Measurements from ENCODE around the gene ADGRG3.

ADGRG3 gene

GRCh38 chr16:57686577-57686976, 18.5 kb downstream of the ADGRG3 start:
- no peak overlapping the region for H3K4me3 ChIP-seq (ENCODE audit: low read length)
- H3K27ac ChIP-seq (ENCODE audit: low read depth, low read length), result no peak overlapping the region
- peaks cover 25% of the 10 kb centered on the region for H3K4me1 ChIP-seq (ENCODE audit: control insufficient read depth, low read length)
- no peak overlapping the region for H3K4me2 ChIP-seq (ENCODE audit: low read length)
- no peaks in the 10 kb centered on the region for H3K36me3 ChIP-seq (ENCODE audit: control insufficient read depth, low read length)
- no peaks in the 10 kb centered on the region; the same call in 1 of the 2 replicates for H3K27me3 ChIP-seq (ENCODE audit: control insufficient read depth, low read length)
- H3K9me3 ChIP-seq (ENCODE audit: control insufficient read depth, insufficient read depth, low read length), result no peaks in the 10 kb centered on the region
- H4K20me1 ChIP-seq (ENCODE audit: control insufficient read depth, insufficient read depth, low read depth, low read length), result no peaks in the 10 kb centered on the region
- no peaks in the 10 kb centered on the region for H3F3A ChIP-seq (ENCODE audit: control insufficient read depth, insufficient read depth)
- TF ChIP-seq EZH2phosphoT487 (IDR thresholded peaks at IDR 0.05; ENCODE audit: borderline replicate concordance, low read length) (no peak), CTCF (IDR thresholded peaks at IDR 0.05; ENCODE audit: low read depth, low read length, poor library complexity, severe bottlenecking) (no peak)
- no peaks in the 10 kb centered on the region for H3K79me2 ChIP-seq (ENCODE audit: control insufficient read depth, low read length)
- H3K9me2 ChIP-seq (replicated peaks; ENCODE audit: control insufficient read depth, low read length), result no peaks in the 10 kb centered on the region

DNA sequence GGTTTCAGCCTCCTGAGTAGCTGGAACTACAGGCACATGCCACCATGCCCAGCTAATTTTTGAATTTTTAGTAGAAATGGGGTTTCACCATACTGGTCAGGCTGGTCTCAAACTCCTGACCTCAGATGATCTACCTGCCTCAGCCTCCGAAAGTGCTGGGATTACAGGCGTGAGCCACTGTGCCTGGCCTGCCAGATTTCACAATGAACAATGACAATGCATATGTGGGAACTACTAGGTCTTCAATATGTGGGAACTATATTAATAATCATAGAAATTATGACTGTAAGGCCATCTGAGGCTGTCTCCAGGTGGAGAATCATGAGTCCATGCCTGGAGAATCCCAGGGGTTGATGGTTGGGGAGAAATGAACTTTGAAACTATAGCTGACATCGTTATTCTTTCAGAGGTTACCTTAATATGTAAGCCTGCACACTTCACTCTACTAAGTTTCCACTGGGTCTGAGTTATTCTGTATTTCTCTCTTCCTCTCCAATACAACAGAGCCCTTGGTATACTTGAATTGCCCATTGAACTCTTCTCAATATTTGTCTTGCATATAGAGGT, 19.3 kb downstream of the ADGRG3 start:
- Histone ChIP-seq H3K79me2 (ENCODE audit: control insufficient read depth, low read length) (no peaks in the 10 kb centered on the region), H3K4me2 (ENCODE audit: low read length) (no peak overlapping the region), H3K27me3 (ENCODE audit: control insufficient read depth, low read length) (no peaks in the 10 kb centered on the region; the same call in 1 of the 2 replicates), H3K27ac (ENCODE audit: low read depth, low read length) (no peak overlapping the region), H3K4me1 (ENCODE audit: control insufficient read depth, low read length) (peaks cover 25% of the 10 kb centered on the region), H3K9me2 (replicated peaks; ENCODE audit: control insufficient read depth, low read length) (no peaks in the 10 kb centered on the region), H3F3A (ENCODE audit: control insufficient read depth, insufficient read depth) (no peaks in the 10 kb centered on the region), H3K36me3 (ENCODE audit: control insufficient read depth, low read length) (no peaks in the 10 kb centered on the region), H3K9me3 (ENCODE audit: control insufficient read depth, insufficient read depth, low read length) (no peaks in the 10 kb centered on the region), H3K4me3 (ENCODE audit: low read length) (no peak overlapping the region), H4K20me1 (ENCODE audit: control insufficient read depth, insufficient read depth, low read depth, low read length) (no peaks in the 10 kb centered on the region)
- TF ChIP-seq EZH2phosphoT487 (IDR thresholded peaks at IDR 0.05; ENCODE audit: borderline replicate concordance, low read length) (no peak), CTCF (IDR thresholded peaks at IDR 0.05; ENCODE audit: low read depth, low read length, poor library complexity, severe bottlenecking) (no peak)

- Histone ChIP-seq H3K9me2 (replicated peaks; ENCODE audit: control insufficient read depth, low read length) (no peaks in the 10 kb centered on the region), H3K4me3 (ENCODE audit: low read length) (no peak overlapping the region), H3K4me2 (ENCODE audit: low read length) (no peak overlapping the region), H3F3A (ENCODE audit: control insufficient read depth, insufficient read depth) (no peaks in the 10 kb centered on the region), H3K27me3 (ENCODE audit: control insufficient read depth, low read length) (no peaks in the 10 kb centered on the region; the same call in 1 of the 2 replicates), H3K79me2 (ENCODE audit: control insufficient read depth, low read length) (no peaks in the 10 kb centered on the region), H4K20me1 (ENCODE audit: control insufficient read depth, insufficient read depth, low read depth, low read length) (no peaks in the 10 kb centered on the region), H3K36me3 (ENCODE audit: control insufficient read depth, low read length) (no peaks in the 10 kb centered on the region), H3K27ac (ENCODE audit: low read depth, low read length) (no peak overlapping the region), H3K4me1 (ENCODE audit: control insufficient read depth, low read length) (peaks cover 25% of the 10 kb centered on the region), H3K9me3 (ENCODE audit: control insufficient read depth, insufficient read depth, low read length) (no peaks in the 10 kb centered on the region)
- TF ChIP-seq EZH2phosphoT487 (IDR thresholded peaks at IDR 0.05; ENCODE audit: borderline replicate concordance, low read length), result no peak
- TF ChIP-seq CTCF (IDR thresholded peaks at IDR 0.05; ENCODE audit: low read depth, low read length, poor library complexity, severe bottlenecking), result no peak
Observed at GRCh38 chr16:57688487-57688986, 20.4 kb downstream of the ADGRG3 start.

Data from DOHH2 (cell line).